IMR-90 (cell line): Measurements from ENCODE around the gene RALGAPA2. TPM values are rescaled to one million over a fixed set of nuclear protein-coding genes. Genes with fewer than 3 reads are reported as not detected.

ENCODE experiments used
- ATAC-seq: fragments of 200-7000 bp; cut with Tn5 transposase; 2 replicates; pipeline ENCODE4 v1.9.1; 2020; ENCODE audit warnings: low read depth, mild to moderate bottlenecking, moderate library complexity
- BruUV-seq: library from RNA; stranded (reverse); fragments of 400-500 nt; replicated peaks from 2 replicates; lab custom pipeline; 2021; lab: Mats Ljungman, UMichigan
- CTCF ChIA-PET: fragments of 300-600 bp; formaldehyde crosslinking; extraction: SDS; loops from one replicate; lab custom pipeline; 2021; ENCODE audit warnings: antibody characterized with exemption; lab: Yijun Ruan, JAX
- POLR2A ChIA-PET: fragments of 300-600 bp; sonication (Branson Sonifier 250); formaldehyde crosslinking; loops from one replicate; lab custom pipeline; 2022; ENCODE audit warnings: antibody characterized with exemption; ENCODE audit not compliant: unreplicated experiment; lab: Charles Lee
- DNase-seq: peaks from one replicate; pipeline ENCODE4 v3.0.0; 2013
- H2AFZ ChIP-seq: replicated peaks from 2 replicates; pipeline ENCODE3; 2013; ENCODE audit warnings: low read length, mild to moderate bottlenecking; ENCODE audit not compliant: poor library complexity
- H2AK5ac ChIP-seq: 2 replicates; pipeline ENCODE4 v1.6.1; 2013; ENCODE audit warnings: low read depth, low read length, inconsistent platforms
- H2AK9ac ChIP-seq: replicated peaks from 2 replicates; pipeline ENCODE3; 2013; ENCODE audit warnings: mild to moderate bottlenecking, low read depth, low read length, moderate library complexity; ENCODE audit not compliant: poor library complexity
- H2BK120ac ChIP-seq: 2 replicates; pipeline ENCODE4 v1.6.1; 2013; ENCODE audit warnings: low read depth, low read length, inconsistent platforms
- H2BK15ac ChIP-seq: 3 replicates; pipeline ENCODE4 v1.6.1; 2013; ENCODE audit warnings: low read depth, low read length, inconsistent platforms
- H2BK20ac ChIP-seq: 2 replicates; pipeline ENCODE4 v1.6.1; 2013; ENCODE audit warnings: low read depth, mild to moderate bottlenecking, inconsistent platforms, low read length, moderate library complexity
- H2BK5ac ChIP-seq: 2 replicates; pipeline ENCODE4 v1.6.1; 2013; ENCODE audit warnings: mild to moderate bottlenecking, low read depth, low read length, inconsistent platforms; ENCODE audit not compliant: poor library complexity, severe bottlenecking
- H3K14ac ChIP-seq: replicated peaks from 2 replicates; pipeline ENCODE4 v1.6.1; 2013; ENCODE audit warnings: low read depth, low read length, inconsistent platforms
- H3K18ac ChIP-seq: 2 replicates; pipeline ENCODE4 v1.6.1; 2013; ENCODE audit warnings: low read depth, low read length, control low read depth
- H3K23ac ChIP-seq: 2 replicates; pipeline ENCODE4 v1.6.1; 2013; ENCODE audit warnings: low read depth, low read length, inconsistent platforms
- H3K27ac ChIP-seq: 2 replicates; pipeline ENCODE4 v1.5.1; 2013; ENCODE audit warnings: mild to moderate bottlenecking, control low read depth, low read length; ENCODE audit not compliant: insufficient read depth
- H3K27me3 ChIP-seq: 2 replicates; pipeline ENCODE4 v1.6.1; 2013; ENCODE audit warnings: low read length; ENCODE audit not compliant: control insufficient read depth, insufficient read depth
- H3K36me3 ChIP-seq: 2 replicates; pipeline ENCODE4 v1.6.1; 2013; ENCODE audit warnings: low read length, mixed read lengths; ENCODE audit not compliant: control insufficient read depth, insufficient read depth
- H3K4ac ChIP-seq: 2 replicates; pipeline ENCODE4 v1.6.1; 2013; ENCODE audit warnings: low read depth, low read length, inconsistent platforms
- H3K4me1 ChIP-seq: 2 replicates; pipeline ENCODE4 v1.6.1; 2013; ENCODE audit warnings: low read length, mixed read lengths; ENCODE audit not compliant: control insufficient read depth, insufficient read depth
- H3K4me2 ChIP-seq: 2 replicates; pipeline ENCODE4 v1.6.1; 2013; ENCODE audit warnings: low read depth, mild to moderate bottlenecking, control low read depth, low read length, moderate library complexity
- H3K4me3 ChIP-seq: 2 replicates; pipeline ENCODE4 v1.5.1; 2013; ENCODE audit warnings: low read depth, mild to moderate bottlenecking, control low read depth, low read length, moderate library complexity; ENCODE audit not compliant: insufficient read depth
- H3K56ac ChIP-seq: 2 replicates; pipeline ENCODE4 v1.6.1; 2013; ENCODE audit warnings: low read length, inconsistent platforms; ENCODE audit not compliant: insufficient read depth; ENCODE audit errors: extremely low read depth
- H3K79me1 ChIP-seq, 2 experiments: 2 replicates each; pipeline ENCODE4 v1.6.1; 2013; ENCODE audit warnings: low read length in 2 of 2, inconsistent platforms in 1 of 2, low read depth in 1 of 2
- H3K9ac ChIP-seq: 2 replicates; pipeline ENCODE4 v1.6.1; 2013; ENCODE audit warnings: low read depth, low read length, control low read depth
- H3K9me1 ChIP-seq: 2 replicates; pipeline ENCODE4 v1.6.1; 2013; ENCODE audit warnings: low read length, inconsistent platforms; ENCODE audit not compliant: insufficient read depth
- H3K9me3 ChIP-seq: 2 replicates; pipeline ENCODE4 v1.6.1; 2013; ENCODE audit warnings: low read length; ENCODE audit not compliant: control insufficient read depth, insufficient read depth
- H4K20me1 ChIP-seq: 2 replicates; pipeline ENCODE4 v1.6.1; 2013; ENCODE audit warnings: low read length, inconsistent platforms; ENCODE audit not compliant: insufficient read depth
- H4K5ac ChIP-seq: 2 replicates; pipeline ENCODE4 v1.6.1; 2013; ENCODE audit warnings: mild to moderate bottlenecking, low read depth, low read length, control low read depth
- H4K8ac ChIP-seq, 2 experiments: 2 replicates each; pipeline ENCODE4 v1.6.1; 2013; ENCODE audit warnings: low read depth in 2 of 2, low read length in 2 of 2, control low read depth in 1 of 2, inconsistent platforms in 1 of 2
- H4K91ac ChIP-seq: 2 replicates; pipeline ENCODE4 v1.6.1; 2013; ENCODE audit warnings: low read depth, low read length, inconsistent platforms; ENCODE audit not compliant: insufficient read depth
- BHLHE40 ChIP-seq: fragments of 150-350 bp; IDR thresholded peaks from 2 replicates; pipeline ENCODE4 v1.6.1; 2016; ENCODE audit warnings: mild to moderate bottlenecking, low read depth, low read length
- CEBPB ChIP-seq: IDR thresholded peaks from 2 replicates; pipeline ENCODE4 v1.6.1; 2012; ENCODE audit warnings: low read depth, low read length, improper control_type of control experiment
- CHD1 ChIP-seq: IDR thresholded peaks from 2 replicates; pipeline ENCODE4 v1.6.1; 2012; ENCODE audit warnings: low read depth, low read length, improper control_type of control experiment
- FOS ChIP-seq: fragments of 150-350 bp; IDR thresholded peaks from 2 replicates; pipeline ENCODE4 v1.6.1; 2016; ENCODE audit warnings: low read depth, low read length
- MAFK ChIP-seq: IDR thresholded peaks from 2 replicates; pipeline ENCODE4 v1.6.1; 2012; ENCODE audit warnings: low read depth, low read length, improper control_type of control experiment
- MAZ ChIP-seq: IDR thresholded peaks from 2 replicates; pipeline ENCODE4 v1.6.1; 2012; ENCODE audit warnings: low read depth, mild to moderate bottlenecking, low read length, improper control_type of control experiment, moderate library complexity, borderline replicate concordance
- MXI1 ChIP-seq: IDR thresholded peaks from 2 replicates; pipeline ENCODE4 v1.6.1; 2012; ENCODE audit warnings: low read depth, mild to moderate bottlenecking, low read length, moderate library complexity, borderline replicate concordance
- NFE2L2 ChIP-seq: fragments of 150-350 bp; IDR thresholded peaks from 2 replicates; pipeline ENCODE4 v1.6.1; 2016; ENCODE audit warnings: low read depth, mild to moderate bottlenecking, low read length
- POLR2A ChIP-seq: IDR thresholded peaks from 2 replicates; pipeline ENCODE4 v1.6.1; 2012; ENCODE audit warnings: mild to moderate bottlenecking, low read depth, low read length
- RAD21 ChIP-seq: IDR thresholded peaks from 2 replicates; pipeline ENCODE4 v1.6.1; 2012; ENCODE audit warnings: low read length, improper control_type of control experiment
- RCOR1 ChIP-seq: IDR thresholded peaks from 2 replicates; pipeline ENCODE4 v1.6.1; 2012; ENCODE audit warnings: mild to moderate bottlenecking, low read length, improper control_type of control experiment; ENCODE audit not compliant: insufficient replicate concordance
- RFX5 ChIP-seq: IDR thresholded peaks from 2 replicates; pipeline ENCODE4 v1.8.0; 2012; ENCODE audit warnings: low read depth, mild to moderate bottlenecking, low read length, moderate library complexity
- SMC3 ChIP-seq: fragments of 150-350 bp; IDR thresholded peaks from 2 replicates; pipeline ENCODE4 v1.6.1; 2016; ENCODE audit warnings: low read depth, mild to moderate bottlenecking, antibody characterized with exemption, low read length, moderate library complexity
- WGBS, 2 experiments: methylation state at CpG; one replicate each; pipeline versions ENCODE4 v1.1.5 to v1.1.7; 2013; ENCODE audit warnings: missing lambda C conversion rate in 2 of 2; ENCODE audit not compliant: insufficient read length in 1 of 2; ENCODE audit errors: extremely low coverage in 2 of 2; 5-methylcytosine and 5-hydroxymethylcytosine counted together
- dilution Hi-C: fragments of 300-500 bp; cut with HindIII; formaldehyde crosslinking; loops from one replicate; pipeline ENCODE4 v1.14.3; 2018; ENCODE audit warnings: low sequenced_read_pairs; ENCODE audit not compliant: unreplicated experiment
- in situ Hi-C: fragments of 300-500 bp; cut with MboI; formaldehyde crosslinking; loops from 3 replicates; pipeline ENCODE4 v1.14.3; 2019; ENCODE audit warnings: low sequenced_read_pairs, inconsistent platforms, mixed read lengths
- intact Hi-C: fragments of 100-400 bp; cut with micrococcal nuclease; formaldehyde crosslinking; loops from 2 replicates; pipeline ENCODE4 v1.10.0; 2022
- polyA plus RNA-seq, 3 experiments: library from polyadenylated mRNA; depleted of rRNA; stranded (reverse); fragments of >200 nt; gene quantifications; 2 replicates each; pipeline ENCODE4 v1.2.3, GENCODE V29; 2012; ENCODE audit warnings: low replicate concordance in 1 of 3
- total RNA-seq: library from RNA; depleted of rRNA; stranded (reverse); fragments of >200 nt; gene quantifications from 2 replicates; pipeline ENCODE4 v1.2.3, GENCODE V29; 2012
- TF ChIP-seq, protein P1 (sequence below): fragments of 150-350 bp; IDR thresholded peaks from 2 replicates; pipeline ENCODE4 v1.6.1; 2017; ENCODE audit warnings: mild to moderate bottlenecking, antibody characterized with exemption, low read length, low read depth
- TF ChIP-seq, protein P2 (sequence below): conservative IDR thresholded peaks from 2 replicates; pipeline ENCODE4 v1.5.1; 2012; ENCODE audit warnings: mild to moderate bottlenecking, low read depth, low read length, improper control_type of control experiment
- TF ChIP-seq, protein P3 (sequence below): fragments of 150-350 bp; IDR thresholded peaks from 2 replicates; pipeline ENCODE4 v1.6.1; 2016; ENCODE audit warnings: low read depth, mild to moderate bottlenecking, low read length, moderate library complexity, borderline replicate concordance

Gene RALGAPA2
- total and polyA plus RNA-seq, 2 of the 4 experiments (the other 2 are of a cell fraction) = 1.3 to 3.9 TPM

DNA sequence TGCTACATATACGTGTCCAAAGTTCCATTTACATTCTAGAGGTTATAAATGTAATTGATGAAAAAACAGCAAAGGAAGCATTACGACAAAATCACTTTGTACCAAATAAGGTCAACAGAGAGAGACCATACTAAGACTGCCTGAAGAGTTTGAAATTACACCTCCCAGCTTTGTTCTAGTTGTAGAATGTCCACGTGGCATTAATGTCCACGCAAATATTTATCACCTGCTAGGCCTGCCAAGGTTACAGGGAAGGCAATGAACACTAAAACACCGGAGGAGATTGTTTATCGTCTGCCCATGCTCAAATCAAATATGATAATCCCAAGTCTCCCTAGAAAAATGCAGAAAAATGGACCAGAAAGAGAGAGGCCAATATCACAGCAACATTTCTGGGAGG, 6.2 kb downstream of the RALGAPA2 start:
- CTCF ChIA-PET = no interaction called here
- dilution Hi-C loops = no loop called here
- POLR2A ChIA-PET = no interaction called here

More for the DNA sequence above, 6.2 kb downstream of the RALGAPA2 start:
- no TSS peak for BruUV-seq
- Histone ChIP-seq H3K79me1 (peaks cover 4 to 5% of the 10 kb centered on the region in 2 experiments; a peak in 3 of 4 replicates), H2AK5ac (no peak overlapping the region), H2BK20ac (no peak overlapping the region), H3K27me3 (no peaks in the 10 kb centered on the region), H3K9me3 (no peaks in the 10 kb centered on the region), H2BK15ac (no peak overlapping the region), H2AK9ac (no peak overlapping the region), H3K4me1 (peaks cover under 1% of the 10 kb centered on the region; the same call in 1 of the 2 replicates), H3K4me3 (no peak overlapping the region), H4K5ac (no peak overlapping the region), H2BK120ac (no peak overlapping the region), H3K18ac (no peak overlapping the region), H4K20me1 (no peaks in the 10 kb centered on the region), H3K27ac (no peak overlapping the region), H2BK5ac (no peak overlapping the region), H3K9me1 (no peaks in the 10 kb centered on the region), H3K14ac (no peak overlapping the region), H3K23ac (no peak overlapping the region), H3K36me3 (no peaks in the 10 kb centered on the region), H3K4me2 (no peak overlapping the region), H3K56ac (no peak overlapping the region), H2AFZ (no peak overlapping the region), H3K9ac (no peak overlapping the region), H3K4ac (no peak overlapping the region), H4K91ac (no peak overlapping the region), H4K8ac (no peak overlapping the region)
- intact Hi-C loops = no loop called here
- WGBS, 2 experiments = no CpG with 5 or more reads among the region's 6 CpGs
- ATAC-seq (no peak), DNase-seq (no peak)
- in situ Hi-C loops = no loop called here
- no peak for TF ChIP-seq POLR2A
- no peak for TF ChIP-seq RAD21
- TF ChIP-seq, protein P1, sequence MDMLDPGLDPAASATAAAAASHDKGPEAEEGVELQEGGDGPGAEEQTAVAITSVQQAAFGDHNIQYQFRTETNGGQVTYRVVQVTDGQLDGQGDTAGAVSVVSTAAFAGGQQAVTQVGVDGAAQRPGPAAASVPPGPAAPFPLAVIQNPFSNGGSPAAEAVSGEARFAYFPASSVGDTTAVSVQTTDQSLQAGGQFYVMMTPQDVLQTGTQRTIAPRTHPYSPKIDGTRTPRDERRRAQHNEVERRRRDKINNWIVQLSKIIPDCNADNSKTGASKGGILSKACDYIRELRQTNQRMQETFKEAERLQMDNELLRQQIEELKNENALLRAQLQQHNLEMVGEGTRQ = no peak
- no peak for TF ChIP-seq SMC3
- TF ChIP-seq MXI1 = no peak
- TF ChIP-seq NFE2L2 = no peak
- no peak for TF ChIP-seq CEBPB
- TF ChIP-seq, protein P2, sequence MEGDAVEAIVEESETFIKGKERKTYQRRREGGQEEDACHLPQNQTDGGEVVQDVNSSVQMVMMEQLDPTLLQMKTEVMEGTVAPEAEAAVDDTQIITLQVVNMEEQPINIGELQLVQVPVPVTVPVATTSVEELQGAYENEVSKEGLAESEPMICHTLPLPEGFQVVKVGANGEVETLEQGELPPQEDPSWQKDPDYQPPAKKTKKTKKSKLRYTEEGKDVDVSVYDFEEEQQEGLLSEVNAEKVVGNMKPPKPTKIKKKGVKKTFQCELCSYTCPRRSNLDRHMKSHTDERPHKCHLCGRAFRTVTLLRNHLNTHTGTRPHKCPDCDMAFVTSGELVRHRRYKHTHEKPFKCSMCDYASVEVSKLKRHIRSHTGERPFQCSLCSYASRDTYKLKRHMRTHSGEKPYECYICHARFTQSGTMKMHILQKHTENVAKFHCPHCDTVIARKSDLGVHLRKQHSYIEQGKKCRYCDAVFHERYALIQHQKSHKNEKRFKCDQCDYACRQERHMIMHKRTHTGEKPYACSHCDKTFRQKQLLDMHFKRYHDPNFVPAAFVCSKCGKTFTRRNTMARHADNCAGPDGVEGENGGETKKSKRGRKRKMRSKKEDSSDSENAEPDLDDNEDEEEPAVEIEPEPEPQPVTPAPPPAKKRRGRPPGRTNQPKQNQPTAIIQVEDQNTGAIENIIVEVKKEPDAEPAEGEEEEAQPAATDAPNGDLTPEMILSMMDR = no peak
- TF ChIP-seq CHD1 = no peak
- TF ChIP-seq RCOR1 = no peak
- TF ChIP-seq MAFK = no peak
- TF ChIP-seq, protein P3, sequence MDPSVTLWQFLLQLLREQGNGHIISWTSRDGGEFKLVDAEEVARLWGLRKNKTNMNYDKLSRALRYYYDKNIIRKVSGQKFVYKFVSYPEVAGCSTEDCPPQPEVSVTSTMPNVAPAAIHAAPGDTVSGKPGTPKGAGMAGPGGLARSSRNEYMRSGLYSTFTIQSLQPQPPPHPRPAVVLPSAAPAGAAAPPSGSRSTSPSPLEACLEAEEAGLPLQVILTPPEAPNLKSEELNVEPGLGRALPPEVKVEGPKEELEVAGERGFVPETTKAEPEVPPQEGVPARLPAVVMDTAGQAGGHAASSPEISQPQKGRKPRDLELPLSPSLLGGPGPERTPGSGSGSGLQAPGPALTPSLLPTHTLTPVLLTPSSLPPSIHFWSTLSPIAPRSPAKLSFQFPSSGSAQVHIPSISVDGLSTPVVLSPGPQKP = no peak
- TF ChIP-seq RFX5 = no peak
- no peak for TF ChIP-seq BHLHE40
- TF ChIP-seq FOS = no peak
- TF ChIP-seq MAZ = no peak
